Measurements from ENCODE around the gene MFNG.

The MFNG gene

GRCh38 chr22:37491559-37492427, 5.6 kb upstream of the MFNG start:
- H3K9me2 ChIP-seq (replicated peaks; ENCODE audit: control insufficient read depth, low read length): no peaks in the 10 kb centered on the region
- H3K79me2 ChIP-seq (ENCODE audit: control insufficient read depth, low read length): peaks cover 4% of the 10 kb centered on the region
- no peak overlapping the region for H3K27ac ChIP-seq (ENCODE audit: low read depth, low read length)
- TF ChIP-seq CTCF (IDR thresholded peaks at IDR 0.05; ENCODE audit: low read depth, low read length, poor library complexity, severe bottlenecking) (no peak), EZH2phosphoT487 (IDR thresholded peaks at IDR 0.05; ENCODE audit: borderline replicate concordance, low read length) (no peak)
- peaks cover 48% of the 10 kb centered on the region for H3K4me1 ChIP-seq (ENCODE audit: control insufficient read depth, low read length)
- no peaks in the 10 kb centered on the region for H4K20me1 ChIP-seq (ENCODE audit: control insufficient read depth, insufficient read depth, low read depth, low read length)
- no peaks in the 10 kb centered on the region for H3K36me3 ChIP-seq (ENCODE audit: control insufficient read depth, low read length)
- peak overlapping the region; percentile 40; the same call in 1 of the 2 replicates for H3K4me2 ChIP-seq (ENCODE audit: low read length)
- no peaks in the 10 kb centered on the region for H3K27me3 ChIP-seq (ENCODE audit: control insufficient read depth, low read length)
- H3F3A ChIP-seq (ENCODE audit: control insufficient read depth, insufficient read depth): no peaks in the 10 kb centered on the region; the same call in 1 of the 2 replicates
- no peaks in the 10 kb centered on the region for H3K9me3 ChIP-seq (ENCODE audit: control insufficient read depth, insufficient read depth, low read length)
- no peak overlapping the region for H3K4me3 ChIP-seq (ENCODE audit: low read length)

DNA sequence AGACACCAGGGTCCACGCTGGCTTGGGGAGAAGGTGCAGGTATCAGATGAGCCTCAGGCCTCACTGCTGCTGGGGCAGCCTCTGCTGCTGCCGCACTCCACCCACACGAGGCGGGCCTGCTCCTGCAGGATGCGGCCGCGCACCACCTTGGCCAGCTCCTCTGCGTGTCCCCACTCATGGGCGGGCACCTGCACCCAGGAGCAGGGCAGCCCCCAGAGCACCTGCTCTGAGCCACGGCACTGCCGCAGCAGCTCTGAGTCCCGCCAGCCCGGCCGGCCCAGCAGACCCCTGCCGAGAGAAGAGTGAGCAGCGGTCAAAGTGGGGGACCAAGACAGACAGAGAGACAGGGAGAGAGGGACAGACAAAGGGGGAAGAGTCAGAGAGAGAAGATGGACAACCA, 4.9 kb upstream of the MFNG start:
- H3K4me1 ChIP-seq (ENCODE audit: control insufficient read depth, low read length): peaks cover 53% of the 10 kb centered on the region
- no peaks in the 10 kb centered on the region for H3K9me2 ChIP-seq (replicated peaks; ENCODE audit: control insufficient read depth, low read length)
- TF ChIP-seq EZH2phosphoT487 (IDR thresholded peaks at IDR 0.05; ENCODE audit: borderline replicate concordance, low read length) (no peak), CTCF (IDR thresholded peaks at IDR 0.05; ENCODE audit: low read depth, low read length, poor library complexity, severe bottlenecking) (no peak)
- no peak overlapping the region for H3K27ac ChIP-seq (ENCODE audit: low read depth, low read length)
- peaks cover under 1% of the 10 kb centered on the region for H3K36me3 ChIP-seq (ENCODE audit: control insufficient read depth, low read length)
- H3K27me3 ChIP-seq (ENCODE audit: control insufficient read depth, low read length): no peaks in the 10 kb centered on the region
- H3K4me3 ChIP-seq (ENCODE audit: low read length): no peak overlapping the region
- H3K4me2 ChIP-seq (ENCODE audit: low read length): no peak overlapping the region
- H3K79me2 ChIP-seq (ENCODE audit: control insufficient read depth, low read length): peaks cover 10% of the 10 kb centered on the region
- no peaks in the 10 kb centered on the region for H3K9me3 ChIP-seq (ENCODE audit: control insufficient read depth, insufficient read depth, low read length)
- no peaks in the 10 kb centered on the region for H4K20me1 ChIP-seq (ENCODE audit: control insufficient read depth, insufficient read depth, low read depth, low read length)
- no peaks in the 10 kb centered on the region; the same call in 1 of the 2 replicates for H3F3A ChIP-seq (ENCODE audit: control insufficient read depth, insufficient read depth)

- Histone ChIP-seq H3K4me3 (ENCODE audit: low read length) (no peak overlapping the region), H3K4me2 (ENCODE audit: low read length) (no peak overlapping the region), H3K79me2 (ENCODE audit: control insufficient read depth, low read length) (peaks cover 21% of the 10 kb centered on the region), H3K27me3 (ENCODE audit: control insufficient read depth, low read length) (no peaks in the 10 kb centered on the region), H3K9me2 (replicated peaks; ENCODE audit: control insufficient read depth, low read length) (no peaks in the 10 kb centered on the region), H4K20me1 (ENCODE audit: control insufficient read depth, insufficient read depth, low read depth, low read length) (no peaks in the 10 kb centered on the region), H3K36me3 (ENCODE audit: control insufficient read depth, low read length) (peaks cover 12% of the 10 kb centered on the region), H3F3A (ENCODE audit: control insufficient read depth, insufficient read depth) (no peaks in the 10 kb centered on the region; the same call in 1 of the 2 replicates), H3K4me1 (ENCODE audit: control insufficient read depth, low read length) (peaks cover 53% of the 10 kb centered on the region), H3K9me3 (ENCODE audit: control insufficient read depth, insufficient read depth, low read length) (no peaks in the 10 kb centered on the region), H3K27ac (ENCODE audit: low read depth, low read length) (no peak overlapping the region)
- TF ChIP-seq CTCF (IDR thresholded peaks at IDR 0.05; ENCODE audit: low read depth, low read length, poor library complexity, severe bottlenecking) (no peak), EZH2phosphoT487 (IDR thresholded peaks at IDR 0.05; ENCODE audit: borderline replicate concordance, low read length) (no peak)
Observed at GRCh38 chr22:37489983-37490382, 3.8 kb upstream of the MFNG start.

Measured in DOHH2 (cell line).